ENCODE results near the gene LRCH4.

LRCH4 gene

GRCh38 chr7:100547872-100548271, 38.1 kb downstream of the LRCH4 start:
- H3K4me3 ChIP-seq (replicated peaks in 1 of 2; ENCODE audit: low read depth in 2 of 2, low read length in 2 of 2) = no peak overlapping the region
- peak; percentile 56 to 90 for DNase-seq (ENCODE audit: low read depth in 2 of 2)
- TF ChIP-seq CTCF (IDR thresholded peaks at IDR 0.05; ENCODE audit: low read depth, low read length) = peak; percentile 9

- DNase-seq (ENCODE audit: low read depth in 2 of 2) = no peak
- H3K4me3 ChIP-seq (replicated peaks in 1 of 2; ENCODE audit: low read depth in 2 of 2, low read length in 2 of 2) = no peak overlapping the region
- TF ChIP-seq CTCF (IDR thresholded peaks at IDR 0.05; ENCODE audit: low read depth, low read length) = no peak
These were observed 38.8 kb downstream of the LRCH4 start for GRCh38 chr7:100546926-100547800.

GRCh38 chr7:100546129-100546925, 39.6 kb downstream of the LRCH4 start:
- TF ChIP-seq CTCF (IDR thresholded peaks at IDR 0.05; ENCODE audit: low read depth, low read length) = no peak
- peak in 1 of 2 donors; percentile 41 for DNase-seq (ENCODE audit: low read depth in 2 of 2)
- H3K4me3 ChIP-seq (replicated peaks in 1 of 2; ENCODE audit: low read depth in 2 of 2, low read length in 2 of 2) = no peak overlapping the region

- no peak overlapping the region for H3K4me3 ChIP-seq (replicated peaks in 1 of 2; ENCODE audit: low read depth in 2 of 2, low read length in 2 of 2)
- TF ChIP-seq CTCF (IDR thresholded peaks at IDR 0.05; ENCODE audit: low read depth, low read length) = peak; percentile 4
- DNase-seq (ENCODE audit: low read depth in 2 of 2) = peak; percentile 90 to 93
These were observed 40.4 kb downstream of the LRCH4 start for GRCh38 chr7:100545360-100546128.

- no peak overlapping the region for H3K4me3 ChIP-seq (replicated peaks in 1 of 2; ENCODE audit: low read depth in 2 of 2, low read length in 2 of 2)
- TF ChIP-seq CTCF (IDR thresholded peaks at IDR 0.05; ENCODE audit: low read depth, low read length) = no peak
- DNase-seq (ENCODE audit: low read depth in 2 of 2) = peak; percentile 41 to 56
These were observed 41.0 kb downstream of the LRCH4 start for GRCh38 chr7:100544967-100545359.

- DNase-seq (ENCODE audit: low read depth in 2 of 2) = no peak
- H3K4me3 ChIP-seq (replicated peaks in 1 of 2; ENCODE audit: low read depth in 2 of 2, low read length in 2 of 2) = no peak overlapping the region
- TF ChIP-seq CTCF (IDR thresholded peaks at IDR 0.05; ENCODE audit: low read depth, low read length) = no peak
These were observed 41.5 kb downstream of the LRCH4 start for GRCh38 chr7:100544386-100544785.
